NCI-H69 (cell line): Measurements from ENCODE around the gene NAALADL2.
A peak's percentile ranks its signal among the peaks of the same experiment; 100 is the strongest.

Experiments
- DNase-seq: peaks from one replicate; lab custom pipeline; 2025; lab: John Stamatoyannopoulos, UW

The NAALADL2 gene

GRCh38 chr3:175200391-175201095 lies 341.4 kb downstream of the NAALADL2 start:
- no peak for DNase-seq

DNA sequence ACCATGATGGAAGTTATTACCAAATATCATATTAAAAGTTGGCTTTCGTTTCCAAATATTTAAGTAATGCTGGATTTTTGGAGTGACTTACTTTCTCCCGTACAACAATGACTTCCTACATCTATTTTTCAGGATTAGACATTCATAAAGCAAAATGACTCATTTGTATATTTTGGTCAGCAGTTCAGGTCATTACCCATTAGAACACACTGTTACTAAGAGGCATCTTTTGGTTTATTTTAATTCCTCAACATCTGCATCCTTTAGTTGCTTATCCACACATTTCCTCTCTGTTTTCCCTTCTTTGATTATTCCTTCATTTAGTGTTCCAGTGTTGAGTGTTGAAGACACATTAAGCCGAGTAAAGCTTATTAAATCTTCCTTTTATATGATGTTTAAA lies 348.2 kb downstream of the NAALADL2 start:
- DNase-seq = no peak

DNA sequence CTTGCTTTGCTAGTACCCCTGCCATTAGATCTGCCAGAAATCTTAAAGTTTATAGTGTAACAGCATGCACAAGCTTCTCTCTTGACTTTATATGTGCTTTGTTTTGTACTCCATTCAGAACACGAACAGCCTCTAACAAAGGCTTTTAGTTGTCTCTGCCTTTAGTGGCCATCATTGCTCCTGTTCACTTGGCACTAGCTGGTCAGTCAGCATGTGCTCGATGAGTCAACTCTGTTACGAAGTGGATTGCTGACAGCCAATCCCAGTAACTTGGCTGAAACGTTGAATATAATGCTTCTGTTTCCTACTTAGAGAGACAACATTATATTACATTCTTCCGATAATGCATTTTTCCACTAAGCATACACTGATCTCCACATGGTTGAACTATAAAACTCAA lies 349.2 kb downstream of the NAALADL2 start:
- DNase-seq = no peak

DNA sequence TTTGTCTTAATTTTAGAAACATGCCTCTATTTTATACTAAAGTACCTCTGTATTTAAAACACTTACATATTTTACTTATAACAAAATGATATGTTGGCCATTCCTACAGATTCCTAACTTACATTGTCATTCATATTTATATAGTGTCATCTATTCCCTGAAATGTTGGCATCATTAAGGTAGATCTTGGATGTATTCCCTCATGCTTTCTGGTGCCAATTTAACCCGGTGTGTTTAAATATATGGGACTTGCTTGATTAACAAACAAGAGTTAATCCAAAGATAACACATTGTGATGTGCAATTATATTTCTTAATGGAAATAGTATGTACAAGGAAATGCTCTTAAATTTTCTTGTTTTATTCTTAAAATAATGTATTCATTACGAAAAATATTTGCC lies 352.3 kb downstream of the NAALADL2 start:
- no peak for DNase-seq

DNA sequence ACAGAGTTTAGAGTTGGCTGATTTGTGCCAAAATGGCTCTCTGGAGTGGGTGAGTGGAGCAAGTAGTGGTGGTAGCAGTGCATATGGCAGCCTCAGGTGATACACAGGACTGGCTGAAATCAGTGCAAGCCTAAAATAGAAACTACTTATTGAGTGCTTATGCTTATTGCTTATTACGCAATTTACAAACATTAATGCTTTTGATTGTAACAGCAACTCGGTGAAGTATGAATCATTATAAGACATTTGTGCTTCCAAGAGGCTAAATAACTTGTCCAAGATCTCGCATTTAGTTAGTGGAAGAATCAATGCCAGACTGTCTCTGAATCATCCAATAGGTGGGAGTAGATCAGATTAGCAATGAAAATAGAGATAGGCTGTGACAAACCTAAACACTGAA lies 353.8 kb downstream of the NAALADL2 start:
- no peak for DNase-seq

- no peak for DNase-seq
These were observed 355.1 kb downstream of the NAALADL2 start for GRCh38 chr3:175214216-175214615.

GRCh38 chr3:175215833-175216232 lies 356.7 kb downstream of the NAALADL2 start:
- DNase-seq = no peak

- peak; percentile 57 for DNase-seq
These were observed 363.2 kb downstream of the NAALADL2 start for GRCh38 chr3:175222356-175222755.

GRCh38 chr3:175224051-175224450 lies 364.9 kb downstream of the NAALADL2 start:
- peak; percentile 86 for DNase-seq

- no peak for DNase-seq
These were observed 367.3 kb downstream of the NAALADL2 start for GRCh38 chr3:175226444-175226843.

DNA sequence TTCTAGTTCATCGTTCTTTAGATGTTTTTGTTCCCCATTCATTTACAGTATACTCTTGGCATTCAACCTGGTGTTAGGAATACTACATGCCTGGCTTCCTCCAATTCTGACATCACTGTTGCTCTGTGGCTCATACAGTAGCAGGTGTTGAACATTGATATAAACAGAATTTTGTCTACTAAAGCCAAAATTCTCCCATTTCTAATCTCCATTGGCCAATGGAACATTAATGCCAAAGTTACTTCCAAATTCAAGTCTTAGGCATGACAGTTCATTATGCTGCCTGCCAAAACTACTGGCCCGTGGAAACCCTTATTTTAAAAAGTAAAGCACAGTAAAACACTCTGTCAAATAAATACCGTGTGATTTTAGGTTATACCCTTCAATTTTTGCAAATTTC lies 368.0 kb downstream of the NAALADL2 start:
- DNase-seq = no peak

DNA sequence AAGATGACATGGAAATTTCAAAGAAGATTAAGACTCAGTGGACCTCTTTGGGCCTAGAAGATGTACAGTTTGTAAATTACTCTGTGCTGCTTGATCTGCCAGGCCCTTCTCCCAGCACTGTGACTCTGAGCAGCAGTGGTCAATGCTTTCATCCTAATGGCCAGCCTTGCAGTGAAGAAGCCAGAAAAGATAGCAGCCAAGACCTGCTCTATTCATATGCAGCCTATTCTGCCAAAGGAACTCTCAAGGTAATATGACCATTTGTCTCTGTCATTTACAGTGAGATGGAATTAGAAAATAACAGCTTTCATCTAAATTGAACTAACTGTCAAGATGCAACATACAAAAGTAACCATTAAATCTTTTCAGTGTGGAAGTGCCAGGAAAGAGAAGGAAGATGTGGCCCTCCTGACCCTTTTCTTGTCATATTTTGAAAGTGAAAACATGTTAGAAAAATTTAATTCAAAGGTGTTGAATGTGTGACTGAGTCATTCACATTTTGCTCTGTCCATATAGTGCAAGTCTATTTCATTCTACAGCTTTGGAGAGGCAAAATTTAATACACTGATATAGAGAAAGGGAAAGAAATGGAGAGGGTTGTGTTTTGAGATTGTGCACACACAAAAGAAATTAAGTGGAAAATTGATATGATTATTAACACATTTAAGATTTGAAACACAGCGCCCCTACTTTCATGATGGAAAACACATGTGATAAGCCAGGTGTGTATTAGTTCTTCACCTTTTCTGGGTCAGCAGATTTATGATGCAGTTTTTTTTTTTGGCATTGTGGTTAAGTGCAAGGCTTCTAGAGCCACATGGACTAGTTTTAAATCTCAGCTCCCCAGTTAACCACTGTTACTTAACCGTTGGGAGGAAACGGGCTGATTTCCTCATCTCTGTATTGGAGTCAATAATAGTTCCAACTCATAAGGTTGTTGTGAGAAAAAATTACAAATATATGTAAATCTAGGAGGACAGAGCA lies 375.1 kb downstream of the NAALADL2 start:
- peak; percentile 79 for DNase-seq

GRCh38 chr3:175238801-175239200 lies 379.7 kb downstream of the NAALADL2 start:
- DNase-seq = peak; percentile 90

- no peak for DNase-seq
These were observed 381.8 kb downstream of the NAALADL2 start for GRCh38 chr3:175240921-175241320.

DNA sequence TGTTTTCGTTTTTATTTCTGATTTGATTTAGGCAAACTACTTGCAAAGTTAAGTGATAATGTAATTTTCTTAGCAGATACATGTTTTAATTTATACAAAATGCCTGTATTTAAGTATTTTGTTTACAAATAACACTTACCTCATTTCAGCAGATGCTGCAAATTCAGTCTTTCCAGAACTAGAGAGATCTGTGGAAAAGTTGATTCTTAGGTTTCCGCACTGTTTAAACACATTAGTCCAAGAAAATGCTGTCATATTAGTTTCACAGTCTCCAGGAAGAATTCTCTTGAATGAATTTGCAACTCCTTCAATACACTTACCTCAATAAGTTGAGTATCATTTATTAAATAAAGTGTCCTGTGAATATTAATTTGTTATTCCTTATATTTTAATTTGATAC lies 383.1 kb downstream of the NAALADL2 start:
- DNase-seq = no peak

DNA sequence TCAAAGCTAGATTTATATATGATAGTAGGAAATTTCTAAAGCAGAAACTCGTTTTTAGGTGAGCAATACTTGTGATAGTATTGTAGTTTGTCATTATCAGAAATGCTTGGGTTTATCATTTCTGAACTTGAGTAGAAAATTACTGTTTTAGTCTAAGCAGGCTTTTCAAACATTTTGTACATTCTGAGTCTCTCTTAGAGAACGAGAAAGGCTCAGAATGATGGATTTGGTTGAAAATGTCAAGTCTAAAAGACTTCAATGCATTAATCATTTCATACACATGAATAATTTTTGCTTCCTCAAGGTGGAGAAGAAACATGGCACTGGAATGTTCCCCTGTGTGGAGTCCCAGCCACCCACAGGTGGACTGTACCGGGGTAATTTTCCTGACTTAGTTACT lies 387.1 kb downstream of the NAALADL2 start:
- no peak for DNase-seq

DNA sequence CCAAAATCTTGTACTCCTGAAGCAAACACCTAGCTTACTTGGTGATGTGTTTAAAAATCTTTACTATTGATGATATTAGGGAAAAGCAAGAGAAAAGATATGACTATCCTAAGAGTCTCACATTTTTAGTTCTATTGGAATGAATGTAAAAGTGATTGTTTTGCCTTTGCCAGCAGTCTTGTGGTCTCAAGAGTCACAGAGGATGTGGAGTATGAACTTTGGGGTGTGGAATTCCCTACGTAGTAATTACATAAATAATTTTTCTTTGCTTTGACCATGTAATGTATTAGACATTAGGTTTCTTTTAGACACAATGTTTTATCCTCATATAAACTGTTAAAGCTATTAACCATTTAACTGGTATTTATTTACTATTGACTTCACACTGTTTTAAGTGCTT lies 387.6 kb downstream of the NAALADL2 start:
- no peak for DNase-seq

DNA sequence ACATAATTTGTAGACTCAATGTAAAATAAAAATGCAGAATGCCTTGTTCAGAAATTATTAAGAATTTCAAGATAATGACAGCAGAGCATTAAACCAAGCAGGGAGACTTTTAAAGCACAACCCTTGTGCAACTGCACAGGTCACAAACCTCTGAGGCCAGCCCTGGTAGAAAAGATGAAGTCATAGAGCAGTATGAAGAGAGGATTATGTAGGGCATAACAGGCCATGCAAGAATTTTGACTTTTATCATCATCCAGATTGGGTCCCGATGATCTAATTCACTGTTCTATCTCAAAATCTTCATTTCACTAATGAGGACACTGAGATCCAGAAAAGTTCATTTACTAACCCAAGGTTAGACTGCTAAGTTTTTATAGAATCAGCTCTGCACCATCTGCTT lies 388.5 kb downstream of the NAALADL2 start:
- DNase-seq = peak; percentile 67

- no peak for DNase-seq
These were observed 389.7 kb downstream of the NAALADL2 start for GRCh38 chr3:175248832-175249231.

- DNase-seq = peak; percentile 67
These were observed 396.6 kb downstream of the NAALADL2 start for GRCh38 chr3:175255698-175256097.

DNA sequence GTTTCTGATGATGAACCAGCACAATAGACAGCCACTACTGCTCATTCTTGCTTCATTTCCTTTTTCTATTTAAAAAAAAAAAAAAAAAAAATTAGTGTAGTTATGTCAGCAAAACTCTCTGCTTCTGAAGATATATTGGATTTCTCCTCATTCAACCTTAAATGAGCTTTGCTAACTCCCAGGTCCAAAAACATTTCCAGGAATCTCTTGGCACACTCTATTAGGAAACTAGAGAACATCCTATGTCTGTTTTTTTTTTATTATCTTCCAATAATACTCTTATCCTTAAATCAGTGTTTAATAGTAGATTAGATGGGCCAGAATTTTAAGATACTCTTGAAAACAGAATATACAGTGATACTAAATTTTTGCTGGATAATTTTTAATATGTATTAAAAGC lies 398.0 kb downstream of the NAALADL2 start:
- no peak for DNase-seq

- peak; percentile 91 for DNase-seq
These were observed 399.6 kb downstream of the NAALADL2 start for GRCh38 chr3:175258763-175259162.

- no peak for DNase-seq
These were observed 401.1 kb downstream of the NAALADL2 start for GRCh38 chr3:175260145-175260794.
